WTC11 (cell line): Measurements from ENCODE around the gene MAP3K5.

Experiments
- MAX ChIP-seq: sonication (generic); formaldehyde crosslinking; IDR thresholded peaks from 2 replicates; pipeline ENCODE4 v1.8.0; 2022; ENCODE audit warnings: mild to moderate bottlenecking, missing genetic modification reagents
- NR2C2 ChIP-seq: sonication (generic); formaldehyde crosslinking; IDR thresholded peaks from 2 replicates; pipeline ENCODE4 v1.8.0; 2022; ENCODE audit warnings: mild to moderate bottlenecking, missing genetic modification reagents
- ZNF416 ChIP-seq: fragments of 250-450 bp; sonication (Bioruptor Pico); IDR thresholded peaks from 2 replicates; pipeline ENCODE4 v1.9.0; 2021; ENCODE audit warnings: mild to moderate bottlenecking, inconsistent platforms
- TF ChIP-seq, protein P1 (sequence below): sonication (generic); formaldehyde crosslinking; IDR thresholded peaks from 2 replicates; pipeline ENCODE4 v1.8.1; 2023; ENCODE audit warnings: mild to moderate bottlenecking, missing genetic modification reagents
- TF ChIP-seq, protein P2 (sequence below): fragments of 200-600 bp; IDR thresholded peaks from 2 replicates; pipeline ENCODE4 v1.8.0; 2022; ENCODE audit warnings: antibody characterized with exemption

DNA sequence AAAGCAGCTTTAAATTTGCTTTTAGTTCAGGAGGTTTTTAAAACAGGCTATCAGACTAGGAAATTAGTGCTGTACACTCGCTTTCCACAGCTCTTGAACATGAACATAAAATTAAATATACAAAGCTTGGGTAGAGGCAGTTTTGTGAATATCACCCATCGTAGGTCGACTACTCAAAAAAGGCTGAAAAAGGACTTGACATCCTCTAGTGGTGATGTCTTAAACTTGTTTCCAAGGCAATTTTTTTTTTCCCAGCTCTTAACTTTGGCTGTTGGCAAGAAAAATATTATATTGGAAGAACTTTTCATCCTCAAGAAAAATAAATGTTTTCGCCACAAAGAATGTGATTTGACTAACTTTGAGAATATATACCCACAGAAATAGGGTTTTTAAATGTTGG is 244.9 kb downstream of the MAP3K5 start:
- TF ChIP-seq ZNF416 = no peak
- TF ChIP-seq, protein P1, sequence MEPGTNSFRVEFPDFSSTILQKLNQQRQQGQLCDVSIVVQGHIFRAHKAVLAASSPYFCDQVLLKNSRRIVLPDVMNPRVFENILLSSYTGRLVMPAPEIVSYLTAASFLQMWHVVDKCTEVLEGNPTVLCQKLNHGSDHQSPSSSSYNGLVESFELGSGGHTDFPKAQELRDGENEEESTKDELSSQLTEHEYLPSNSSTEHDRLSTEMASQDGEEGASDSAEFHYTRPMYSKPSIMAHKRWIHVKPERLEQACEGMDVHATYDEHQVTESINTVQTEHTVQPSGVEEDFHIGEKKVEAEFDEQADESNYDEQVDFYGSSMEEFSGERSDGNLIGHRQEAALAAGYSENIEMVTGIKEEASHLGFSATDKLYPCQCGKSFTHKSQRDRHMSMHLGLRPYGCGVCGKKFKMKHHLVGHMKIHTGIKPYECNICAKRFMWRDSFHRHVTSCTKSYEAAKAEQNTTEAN (CRISPR knock-in tag) = no peak
- TF ChIP-seq, protein P2, sequence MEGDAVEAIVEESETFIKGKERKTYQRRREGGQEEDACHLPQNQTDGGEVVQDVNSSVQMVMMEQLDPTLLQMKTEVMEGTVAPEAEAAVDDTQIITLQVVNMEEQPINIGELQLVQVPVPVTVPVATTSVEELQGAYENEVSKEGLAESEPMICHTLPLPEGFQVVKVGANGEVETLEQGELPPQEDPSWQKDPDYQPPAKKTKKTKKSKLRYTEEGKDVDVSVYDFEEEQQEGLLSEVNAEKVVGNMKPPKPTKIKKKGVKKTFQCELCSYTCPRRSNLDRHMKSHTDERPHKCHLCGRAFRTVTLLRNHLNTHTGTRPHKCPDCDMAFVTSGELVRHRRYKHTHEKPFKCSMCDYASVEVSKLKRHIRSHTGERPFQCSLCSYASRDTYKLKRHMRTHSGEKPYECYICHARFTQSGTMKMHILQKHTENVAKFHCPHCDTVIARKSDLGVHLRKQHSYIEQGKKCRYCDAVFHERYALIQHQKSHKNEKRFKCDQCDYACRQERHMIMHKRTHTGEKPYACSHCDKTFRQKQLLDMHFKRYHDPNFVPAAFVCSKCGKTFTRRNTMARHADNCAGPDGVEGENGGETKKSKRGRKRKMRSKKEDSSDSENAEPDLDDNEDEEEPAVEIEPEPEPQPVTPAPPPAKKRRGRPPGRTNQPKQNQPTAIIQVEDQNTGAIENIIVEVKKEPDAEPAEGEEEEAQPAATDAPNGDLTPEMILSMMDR = no peak
- no peak for TF ChIP-seq MAX (CRISPR knock-in tag)
- TF ChIP-seq NR2C2 (CRISPR knock-in tag) = no peak
